Thyroid gland (tissue), 4 donors: ENCODE measurements around the gene ANKRD11.

Experiments used
- POLR2A ChIP-seq, 2 donors: fragments of 450-650 bp; IDR thresholded peaks; one replicate each; pipeline ENCODE4 v1.6.1; 2017; ENCODE audit warnings: antibody characterized with exemption in 2 of 2, mild to moderate bottlenecking in 2 of 2, moderate library complexity in 1 of 2
- TF ChIP-seq, protein P1 (sequence below), 6 experiments: fragments of 200-600 bp in 3 of 6; fragments of 450-650 bp in 3 of 6; sonication (generic) in 3 of 6; IDR thresholded peaks; one replicate each; pipeline ENCODE4 v1.5.1; 2016 to 2019; ENCODE audit warnings: antibody characterized with exemption in 6 of 6, mild to moderate bottlenecking in 2 of 6, inconsistent platforms in 1 of 6, moderate library complexity in 1 of 6

GRCh38 chr16:89519881-89520280, 29.5 kb upstream of the ANKRD11 start:
- TF ChIP-seq POLR2A (IDR thresholded peaks at IDR 0.05): no peak
- TF ChIP-seq, protein P1, sequence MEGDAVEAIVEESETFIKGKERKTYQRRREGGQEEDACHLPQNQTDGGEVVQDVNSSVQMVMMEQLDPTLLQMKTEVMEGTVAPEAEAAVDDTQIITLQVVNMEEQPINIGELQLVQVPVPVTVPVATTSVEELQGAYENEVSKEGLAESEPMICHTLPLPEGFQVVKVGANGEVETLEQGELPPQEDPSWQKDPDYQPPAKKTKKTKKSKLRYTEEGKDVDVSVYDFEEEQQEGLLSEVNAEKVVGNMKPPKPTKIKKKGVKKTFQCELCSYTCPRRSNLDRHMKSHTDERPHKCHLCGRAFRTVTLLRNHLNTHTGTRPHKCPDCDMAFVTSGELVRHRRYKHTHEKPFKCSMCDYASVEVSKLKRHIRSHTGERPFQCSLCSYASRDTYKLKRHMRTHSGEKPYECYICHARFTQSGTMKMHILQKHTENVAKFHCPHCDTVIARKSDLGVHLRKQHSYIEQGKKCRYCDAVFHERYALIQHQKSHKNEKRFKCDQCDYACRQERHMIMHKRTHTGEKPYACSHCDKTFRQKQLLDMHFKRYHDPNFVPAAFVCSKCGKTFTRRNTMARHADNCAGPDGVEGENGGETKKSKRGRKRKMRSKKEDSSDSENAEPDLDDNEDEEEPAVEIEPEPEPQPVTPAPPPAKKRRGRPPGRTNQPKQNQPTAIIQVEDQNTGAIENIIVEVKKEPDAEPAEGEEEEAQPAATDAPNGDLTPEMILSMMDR (IDR thresholded peaks at IDR 0.05): no peak
